GM12875 (cell line): ENCODE data around the gene TMF1.

Experiments
- H3K4me3 ChIP-seq: one replicate; pipeline ENCODE4 v1.5.1; 2011; ENCODE audit warnings: low read depth, low read length, control low read depth
- TF ChIP-seq, protein P1 (sequence below): IDR thresholded peaks from 2 replicates; pipeline ENCODE4 v1.5.1; 2011; ENCODE audit warnings: low read depth, mild to moderate bottlenecking, control low read depth, inconsistent platforms, low read length, moderate library complexity, borderline replicate concordance; ENCODE audit not compliant: insufficient read depth

The TMF1 gene

DNA sequence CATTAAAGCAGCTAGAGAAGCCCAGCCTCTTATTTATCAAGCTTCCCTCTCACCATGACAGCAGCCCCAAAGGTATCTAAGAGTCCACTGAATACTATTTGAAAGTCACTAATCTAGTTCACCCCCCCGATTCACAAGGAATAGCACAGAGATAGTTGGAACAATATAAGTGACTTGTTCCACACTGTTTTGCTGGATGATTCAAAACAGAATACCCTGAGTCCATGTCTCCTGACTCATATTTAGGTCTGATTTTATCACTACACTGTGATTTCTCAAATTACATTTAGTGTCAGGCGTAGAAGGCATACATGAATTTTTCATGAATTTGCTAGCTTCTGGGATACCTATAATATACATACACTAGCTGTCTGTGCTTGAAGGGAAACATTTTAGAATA is 20.0 kb downstream of the TMF1 start:
- H3K4me3 ChIP-seq, result no peak overlapping the region
- TF ChIP-seq, protein P1, sequence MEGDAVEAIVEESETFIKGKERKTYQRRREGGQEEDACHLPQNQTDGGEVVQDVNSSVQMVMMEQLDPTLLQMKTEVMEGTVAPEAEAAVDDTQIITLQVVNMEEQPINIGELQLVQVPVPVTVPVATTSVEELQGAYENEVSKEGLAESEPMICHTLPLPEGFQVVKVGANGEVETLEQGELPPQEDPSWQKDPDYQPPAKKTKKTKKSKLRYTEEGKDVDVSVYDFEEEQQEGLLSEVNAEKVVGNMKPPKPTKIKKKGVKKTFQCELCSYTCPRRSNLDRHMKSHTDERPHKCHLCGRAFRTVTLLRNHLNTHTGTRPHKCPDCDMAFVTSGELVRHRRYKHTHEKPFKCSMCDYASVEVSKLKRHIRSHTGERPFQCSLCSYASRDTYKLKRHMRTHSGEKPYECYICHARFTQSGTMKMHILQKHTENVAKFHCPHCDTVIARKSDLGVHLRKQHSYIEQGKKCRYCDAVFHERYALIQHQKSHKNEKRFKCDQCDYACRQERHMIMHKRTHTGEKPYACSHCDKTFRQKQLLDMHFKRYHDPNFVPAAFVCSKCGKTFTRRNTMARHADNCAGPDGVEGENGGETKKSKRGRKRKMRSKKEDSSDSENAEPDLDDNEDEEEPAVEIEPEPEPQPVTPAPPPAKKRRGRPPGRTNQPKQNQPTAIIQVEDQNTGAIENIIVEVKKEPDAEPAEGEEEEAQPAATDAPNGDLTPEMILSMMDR, result no peak

DNA sequence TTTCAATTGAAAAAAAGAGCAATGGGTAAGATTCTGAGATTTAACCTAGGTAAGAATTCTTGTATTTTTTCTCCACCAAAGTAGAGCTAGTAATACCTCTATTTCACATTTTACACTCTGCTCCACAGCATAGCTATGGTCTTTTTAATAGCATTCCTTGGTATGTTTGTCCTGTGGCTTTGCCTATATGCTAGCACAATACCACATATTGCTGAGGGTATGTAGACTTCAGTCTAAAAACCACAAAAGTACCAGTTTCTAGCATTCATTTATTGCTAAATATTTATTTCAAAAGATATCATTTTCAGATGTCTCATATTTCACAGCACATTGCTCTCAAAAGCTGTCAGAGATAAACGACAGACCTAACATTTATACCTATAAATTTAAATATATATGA is 20.5 kb downstream of the TMF1 start:
- no peak overlapping the region for H3K4me3 ChIP-seq
- TF ChIP-seq, protein P1, result no peak

DNA sequence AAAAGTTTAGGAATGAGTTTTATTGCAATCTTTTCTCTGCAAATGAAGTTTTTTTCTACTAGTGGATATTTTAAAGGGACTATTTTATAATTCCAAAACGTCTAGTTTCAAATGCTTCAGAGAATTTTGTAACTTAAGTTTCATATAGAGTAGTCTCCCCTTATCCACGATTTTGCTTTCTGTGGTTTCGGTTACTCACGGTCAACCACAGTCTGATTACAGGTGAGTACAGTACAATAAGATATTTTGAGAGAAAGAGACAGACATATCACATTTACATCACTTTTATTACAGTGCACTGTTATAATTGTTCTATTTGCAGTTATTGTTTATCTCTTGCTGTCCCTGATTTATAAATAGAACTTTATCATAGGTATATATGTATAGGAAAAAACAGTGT is 31.3 kb downstream of the TMF1 start:
- H3K4me3 ChIP-seq, result no peak overlapping the region
- TF ChIP-seq, protein P1, result no peak

DNA sequence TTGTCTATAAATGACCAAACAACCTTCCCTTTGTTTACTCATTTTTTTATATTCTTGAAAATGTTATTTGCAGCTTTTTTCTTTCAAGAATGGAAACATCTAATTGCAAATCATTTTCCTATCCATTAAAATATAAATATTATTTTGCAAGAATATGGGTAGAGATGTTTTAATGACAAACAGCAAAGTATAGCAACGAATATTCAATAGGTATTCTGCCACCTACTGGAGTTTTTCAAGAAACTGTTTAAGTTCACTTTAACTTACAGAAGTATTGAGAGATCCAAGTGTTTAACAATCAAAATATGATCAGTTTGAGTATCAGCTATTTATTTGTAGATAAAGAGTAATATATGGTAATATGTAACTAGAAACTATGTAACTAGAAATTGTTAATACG is 31.7 kb downstream of the TMF1 start:
- H3K4me3 ChIP-seq, result no peak overlapping the region
- TF ChIP-seq, protein P1, result peak; percentile 9; the same call in 1 of the 2 replicates

DNA sequence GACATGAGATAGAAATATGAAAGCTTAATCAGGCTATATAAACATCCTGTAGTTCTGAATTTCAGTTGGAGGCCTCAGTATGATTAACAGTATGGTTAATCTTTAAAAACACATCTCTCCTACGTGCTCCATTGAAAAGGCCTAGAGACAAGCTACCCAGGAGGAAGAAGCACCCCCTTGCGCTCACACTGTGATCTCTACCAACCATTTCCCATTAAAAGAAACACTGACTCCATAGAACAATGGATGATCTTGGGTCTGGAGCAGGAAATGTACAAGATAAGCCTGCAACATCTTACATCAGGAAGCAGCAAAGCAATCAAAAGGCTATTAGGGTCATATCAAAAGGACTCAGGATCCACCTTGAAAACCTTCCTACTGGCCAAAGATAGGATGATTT is 35.2 kb downstream of the TMF1 start:
- no peak overlapping the region for H3K4me3 ChIP-seq
- TF ChIP-seq, protein P1, result no peak

DNA sequence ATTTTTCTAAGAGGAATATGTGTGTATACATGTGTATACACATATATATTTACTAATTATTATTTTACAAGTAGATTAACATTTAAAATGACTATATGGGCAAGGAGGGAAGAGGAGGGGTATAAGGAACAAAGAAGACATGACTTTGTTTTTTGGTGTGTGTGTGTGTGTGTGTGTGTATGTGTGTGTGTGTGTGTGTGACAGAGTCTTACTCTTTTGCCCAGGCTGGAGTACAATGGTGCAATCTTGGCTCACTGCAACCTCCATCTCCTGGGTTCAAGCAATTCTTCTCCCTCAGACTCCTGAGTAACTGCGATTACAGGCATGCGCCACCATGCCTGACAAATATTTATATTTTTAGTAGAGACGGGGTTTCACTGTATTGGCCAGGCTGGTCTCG is 36.0 kb downstream of the TMF1 start:
- TF ChIP-seq, protein P1, result no peak
- no peak overlapping the region for H3K4me3 ChIP-seq

DNA sequence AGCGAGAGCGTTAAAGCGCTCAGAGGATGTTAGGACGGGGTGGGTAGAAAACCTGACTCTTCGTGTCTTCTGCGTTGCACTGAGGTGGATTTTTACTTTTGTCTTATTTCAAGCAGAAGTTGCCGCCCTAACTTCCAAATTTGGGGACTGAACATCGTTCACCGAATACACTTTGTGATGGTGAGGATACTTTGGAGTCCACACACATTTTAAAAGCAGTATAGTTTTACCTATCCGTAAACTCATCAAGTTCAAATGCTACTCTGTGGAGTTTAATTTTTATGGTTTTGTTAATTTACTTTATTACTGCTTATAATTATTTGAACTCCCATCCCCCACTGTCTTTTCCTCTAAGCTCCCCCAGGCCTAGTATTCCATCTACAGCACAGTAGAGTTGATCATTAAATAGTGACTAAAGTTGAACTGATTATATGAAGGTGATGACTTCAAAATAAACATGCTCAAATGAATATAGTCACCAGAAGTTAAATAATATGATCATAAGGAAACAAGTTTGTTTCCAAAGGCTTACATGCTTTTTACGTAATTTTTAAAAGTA is 38.0 kb downstream of the TMF1 start:
- TF ChIP-seq, protein P1, result no peak
- H3K4me3 ChIP-seq, result peak overlapping the region; percentile 92
